G401 (cell line): Measurements from ENCODE around the gene CDC25B. TPM values are rescaled to one million over a fixed set of nuclear protein-coding genes. Genes with fewer than 3 reads are reported as not detected.
A peak's percentile ranks its signal among the peaks of the same experiment; 100 is the strongest.
"Not testable (repeated sequence)": the region's sequence is repeated elsewhere in the genome, so short reads cannot be mapped to it uniquely, and the experiment has no call there.

Experiments
- DNase-seq: peaks from one replicate; pipeline ENCODE4 v3.0.0-alpha.2; 2015; ENCODE audit warnings: low spot score
- in situ Hi-C: cut with HindIII; loops from 2 replicates; pipeline ENCODE4 v1.10.0; 2016; ENCODE audit warnings: low sequenced_read_pairs, mixed read lengths
- total RNA-seq: library from RNA; depleted of rRNA; stranded (reverse); fragments of >200 nt; shearing (Covaris generic); gene quantifications from 2 replicates; pipeline ENCODE4 v1.2.3, GENCODE V29; 2014

Gene CDC25B
- total RNA-seq, 1 experiment from 2014 or later = 7.2 TPM

- in situ Hi-C loops = no loop called here
- no peak for DNase-seq
Observed at GRCh38 chr20:3783068-3783489, 13.0 kb upstream of the CDC25B start.

GRCh38 chr20:3783511-3784195, 12.5 kb upstream of the CDC25B start:
- in situ Hi-C loops = no loop called here
- DNase-seq = no peak

- in situ Hi-C loops = no loop called here
- no peak for DNase-seq
Observed at GRCh38 chr20:3784216-3784853, 11.8 kb upstream of the CDC25B start.

- no peak for DNase-seq
- in situ Hi-C loops = no loop called here
Observed at GRCh38 chr20:3784863-3785239, 11.3 kb upstream of the CDC25B start.

- in situ Hi-C loops = no loop called here
Observed at GRCh38 chr20:3785240-3786125, 10.6 kb upstream of the CDC25B start.

GRCh38 chr20:3786126-3786484, 10.0 kb upstream of the CDC25B start:
- in situ Hi-C loops = no loop called here
- no peak for DNase-seq

More at GRCh38 chr20:3785240-3786125, 10.6 kb upstream of the CDC25B start:
- no peak for DNase-seq

GRCh38 chr20:3786665-3787323, 9.3 kb upstream of the CDC25B start, which contains the start of gene CENPB:
Gene CENPB, minus strand, starts transcription at chr20:3786740. Its CDS starts 257 bp downstream, at chr20:3786483.
- in situ Hi-C loops = no loop called here
- peak; percentile 83 for DNase-seq

- in situ Hi-C loops = no loop called here
- no peak for DNase-seq
Observed at GRCh38 chr20:3787324-3788014, 8.6 kb upstream of the CDC25B start.

GRCh38 chr20:3788685-3789155, 7.4 kb upstream of the CDC25B start:
- DNase-seq = no peak
- in situ Hi-C loops = no loop called here

GRCh38 chr20:3789201-3789600, 6.9 kb upstream of the CDC25B start:
- in situ Hi-C loops, DNase-seq: not testable (repeated sequence)

GRCh38 chr20:3794168-3794567, 1.9 kb upstream of the CDC25B start:
- in situ Hi-C loops, DNase-seq: not testable (repeated sequence)

GRCh38 chr20:3794701-3795420, 1.2 kb upstream of the CDC25B start:
- in situ Hi-C loops = no loop called here
- DNase-seq = no peak

GRCh38 chr20:3796477-3797225, 541 bp downstream of the CDC25B start:
- DNase-seq = no peak
- in situ Hi-C loops = no loop called here

- in situ Hi-C loops = no loop called here
- no peak for DNase-seq
Observed at GRCh38 chr20:3797226-3797545, 1.1 kb downstream of the CDC25B start.

GRCh38 chr20:3797592-3798372, 1.7 kb downstream of the CDC25B start:
- in situ Hi-C loops = no loop called here
- DNase-seq = no peak

GRCh38 chr20:3798373-3798768, 2.3 kb downstream of the CDC25B start:
- in situ Hi-C loops = no loop called here
- no peak for DNase-seq

- no peak for DNase-seq
- in situ Hi-C loops = no loop called here
Observed at GRCh38 chr20:3798908-3799248, 2.8 kb downstream of the CDC25B start.
